Stimulated activated CD8-positive, alpha-beta memory T cell treated with anti-CD3 and anti-CD28 coated beads, Interleukin-7, amount 100 ng/mL, for 1 hour (primary cell): Measurements from ENCODE around the gene AIFM3.

Experiments
- DNase-seq, 2 donors: peaks; one replicate each; pipeline ENCODE4 v3.0.0-alpha.2; 2020; ENCODE audit warnings: low read depth in 2 of 2

Gene AIFM3

DNA sequence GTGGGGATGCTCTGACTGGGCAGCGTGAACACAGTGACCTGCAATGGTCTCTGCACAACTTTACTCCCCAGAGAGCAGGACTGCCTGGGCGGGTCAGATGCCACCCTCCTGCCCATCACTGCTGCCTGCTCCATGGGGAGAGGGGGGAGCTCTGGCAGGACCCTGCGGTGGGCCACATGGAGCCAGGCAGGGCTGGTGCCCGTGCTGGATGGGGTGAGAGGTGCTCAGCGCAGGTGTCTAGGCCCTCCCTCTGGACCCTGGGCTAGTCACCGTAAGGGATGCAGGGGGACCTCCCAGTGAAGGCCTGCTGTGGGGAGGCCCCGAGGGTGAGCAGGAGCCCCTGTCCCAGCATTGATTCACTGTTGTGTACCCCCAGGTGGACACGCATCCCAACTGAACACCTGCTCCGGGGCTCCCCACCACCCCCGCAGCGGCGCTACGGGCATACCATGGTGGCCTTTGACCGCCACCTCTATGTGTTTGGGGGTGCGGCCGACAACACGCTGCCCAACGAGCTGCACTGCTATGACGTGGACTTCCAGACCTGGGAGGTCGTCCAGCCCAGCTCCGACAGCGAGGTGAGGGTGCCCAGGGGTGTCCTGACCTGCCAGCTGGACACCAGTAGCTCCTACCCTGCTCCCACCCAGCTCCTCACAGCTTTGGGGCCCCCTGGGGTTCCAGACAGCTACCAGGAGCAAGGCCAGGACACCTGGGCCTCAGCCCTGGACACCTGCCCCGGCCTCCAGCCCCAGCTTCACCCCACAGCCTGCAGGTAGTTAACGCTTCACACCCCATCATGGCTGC lies 24.4 kb downstream of the AIFM3 start:
- DNase-seq = no peak

DNA sequence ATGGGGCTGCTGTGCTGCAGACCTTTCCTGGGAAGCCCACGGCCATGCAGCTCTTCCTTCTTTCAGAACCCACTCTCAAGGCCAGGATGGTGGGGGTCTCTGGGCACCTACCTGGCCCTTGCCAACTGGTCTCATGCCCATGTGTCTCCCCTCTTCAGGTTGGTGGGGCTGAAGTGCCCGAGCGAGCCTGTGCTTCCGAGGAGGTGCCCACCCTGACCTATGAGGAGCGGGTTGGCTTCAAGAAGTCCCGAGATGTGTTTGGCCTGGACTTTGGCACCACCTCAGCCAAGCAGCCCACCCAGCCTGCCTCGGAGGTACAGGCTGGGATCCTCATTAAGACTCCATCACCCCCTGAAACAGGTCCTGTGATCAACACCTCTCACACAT lies 25.0 kb downstream of the AIFM3 start:
- DNase-seq = no peak

GRCh38 chr22:20992456-20993303 lies 25.6 kb downstream of the AIFM3 start:
- DNase-seq = no peak

- DNase-seq = no peak
Observed at GRCh38 chr22:20993304-20994127, 26.5 kb downstream of the AIFM3 start.

- no peak for DNase-seq
Observed at GRCh38 chr22:20994128-20994901, 27.3 kb downstream of the AIFM3 start.

DNA sequence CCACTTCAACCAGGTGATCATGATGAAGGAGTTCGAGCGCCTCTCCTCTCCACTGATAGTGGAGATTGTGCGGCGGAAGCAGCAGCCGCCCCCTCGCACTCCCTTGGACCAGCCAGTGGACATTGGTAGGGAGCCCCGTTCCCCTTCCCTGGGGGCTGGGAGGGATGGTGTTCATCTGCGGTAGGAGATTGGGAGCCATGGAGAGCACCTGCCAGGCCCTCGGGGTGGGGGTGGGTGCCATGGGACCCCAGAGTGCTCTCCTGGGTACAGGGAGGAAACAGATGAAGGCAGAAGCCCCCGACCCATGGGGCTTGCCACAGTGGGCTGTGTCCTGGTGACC lies 27.8 kb downstream of the AIFM3 start:
- DNase-seq = no peak

DNA sequence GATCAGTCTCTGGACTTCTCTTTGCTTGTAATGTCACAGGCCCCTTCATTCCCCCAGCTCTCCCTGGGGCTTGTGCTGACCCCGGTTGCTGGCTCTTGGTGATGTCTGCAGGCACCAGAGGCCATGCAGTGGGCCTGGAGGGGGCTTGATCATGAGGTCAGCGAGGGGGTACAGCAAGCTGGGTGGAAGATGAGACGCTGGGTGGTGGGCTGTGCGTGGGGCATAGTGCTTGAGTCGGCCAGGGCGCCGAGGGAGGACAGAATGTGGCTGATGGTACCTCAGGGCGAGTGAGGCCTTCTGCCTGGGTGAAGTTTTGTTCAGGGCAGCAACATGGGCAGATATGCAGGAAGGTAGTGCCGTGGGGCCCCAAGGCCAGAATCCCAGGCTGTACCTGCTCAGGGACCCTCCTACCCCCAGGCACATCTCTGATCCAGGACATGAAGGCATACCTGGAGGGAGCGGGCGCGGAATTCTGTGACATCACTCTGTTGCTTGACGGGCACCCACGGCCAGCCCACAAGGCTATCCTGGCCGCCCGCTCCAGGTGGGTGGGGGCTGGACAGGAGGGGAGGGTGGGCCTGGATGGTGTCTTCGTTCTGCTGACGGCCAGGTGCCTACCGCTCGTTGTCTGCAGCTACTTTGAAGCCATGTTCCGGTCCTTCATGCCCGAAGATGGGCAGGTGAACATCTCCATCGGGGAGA lies 28.4 kb downstream of the AIFM3 start:
- DNase-seq = no peak

- no peak for DNase-seq
Observed at GRCh38 chr22:20996031-20996410, 29.0 kb downstream of the AIFM3 start.

GRCh38 chr22:20996598-20997535 lies 29.8 kb downstream of the AIFM3 start:
- DNase-seq = no peak

GRCh38 chr22:20997536-20998257 lies 30.6 kb downstream of the AIFM3 start:
- no peak for DNase-seq

DNA sequence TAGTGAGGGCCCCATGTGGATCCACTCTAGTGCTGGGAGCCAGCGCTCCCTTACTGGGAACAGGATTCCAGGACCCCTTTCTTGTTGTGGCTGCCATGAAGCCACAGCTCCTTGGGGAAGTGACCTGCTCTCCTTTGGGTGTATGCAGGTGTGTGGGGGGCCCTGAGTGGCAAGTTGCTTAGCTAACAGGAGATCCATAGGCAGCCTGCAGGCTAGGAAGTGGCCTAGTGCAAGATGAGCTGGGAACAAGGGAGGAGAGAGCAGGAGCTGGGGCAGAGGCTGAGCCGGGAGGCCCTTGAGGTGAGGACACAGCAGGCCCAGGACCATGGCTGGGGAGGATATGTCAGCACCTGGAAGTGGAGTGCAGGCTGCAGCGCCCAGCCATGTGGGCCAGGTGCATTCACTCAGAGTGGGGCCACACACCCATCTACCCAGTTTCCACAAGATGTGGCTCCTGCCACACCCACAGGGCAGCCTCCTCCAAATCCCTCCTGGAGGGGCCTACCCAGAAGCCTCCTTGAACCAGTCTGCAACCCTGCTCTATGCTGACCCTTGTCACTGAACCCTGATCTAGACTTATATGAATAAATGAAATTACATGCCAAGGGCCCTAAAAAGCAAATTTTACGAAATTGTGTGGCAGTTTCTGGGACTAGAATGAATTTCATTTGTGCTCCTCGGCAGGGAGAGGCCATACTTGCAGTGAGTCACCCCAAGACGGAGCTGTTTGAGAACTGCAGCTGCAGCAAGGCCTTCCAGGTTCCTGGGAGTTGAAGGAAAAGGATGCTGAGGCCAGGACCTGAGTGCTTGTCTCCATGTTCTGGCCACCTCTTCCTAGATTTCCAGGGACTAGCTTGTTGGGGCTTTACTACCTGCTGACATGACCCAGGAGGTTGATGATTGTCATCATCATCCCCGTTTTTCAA lies 31.6 kb downstream of the AIFM3 start:
- no peak for DNase-seq

DNA sequence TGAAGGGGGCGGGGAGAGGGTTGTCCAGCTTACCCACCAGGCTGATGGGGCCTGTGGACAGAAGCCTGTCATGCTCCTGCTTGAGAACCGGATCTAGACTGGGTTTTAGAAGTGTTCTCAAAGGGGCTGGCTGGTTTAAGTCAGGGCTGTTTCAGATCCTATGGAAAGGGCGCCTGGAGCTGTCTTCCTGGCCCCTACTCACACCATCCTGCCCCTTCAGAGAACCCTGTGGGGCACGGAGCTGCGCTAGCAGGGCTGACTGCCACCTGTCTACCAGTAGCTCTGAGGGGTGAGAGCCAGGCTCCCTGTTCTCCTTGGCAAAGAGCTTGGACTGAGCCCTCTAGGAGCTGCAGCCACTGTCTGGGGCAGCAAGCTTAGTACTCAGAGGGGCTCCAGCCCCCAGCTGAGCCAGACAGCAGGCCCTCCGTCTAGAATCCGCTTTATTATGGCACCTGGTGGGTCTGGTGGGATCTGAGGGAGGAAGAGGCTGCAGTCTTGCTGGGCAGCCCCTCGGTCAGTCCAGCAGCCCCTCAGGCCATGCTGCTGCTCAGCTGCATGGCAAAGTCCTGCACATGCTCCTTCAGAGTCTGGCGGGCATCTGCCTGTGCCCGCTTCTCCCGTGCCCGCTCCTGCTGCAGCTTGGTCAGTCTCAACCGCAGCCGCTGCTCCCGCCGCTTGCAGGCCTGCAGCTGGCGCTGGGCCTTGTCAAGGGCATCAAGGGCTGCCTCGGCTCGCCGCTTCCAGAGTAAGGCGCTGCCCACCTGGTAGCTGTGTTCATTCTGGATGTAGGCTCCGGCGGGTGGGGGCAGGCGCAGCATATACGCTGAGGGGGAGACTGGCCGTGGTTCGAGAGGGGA lies 32.5 kb downstream of the AIFM3 start:
- no peak for DNase-seq

- no peak for DNase-seq
Observed at GRCh38 chr22:21000207-21000986, 33.3 kb downstream of the AIFM3 start.

DNA sequence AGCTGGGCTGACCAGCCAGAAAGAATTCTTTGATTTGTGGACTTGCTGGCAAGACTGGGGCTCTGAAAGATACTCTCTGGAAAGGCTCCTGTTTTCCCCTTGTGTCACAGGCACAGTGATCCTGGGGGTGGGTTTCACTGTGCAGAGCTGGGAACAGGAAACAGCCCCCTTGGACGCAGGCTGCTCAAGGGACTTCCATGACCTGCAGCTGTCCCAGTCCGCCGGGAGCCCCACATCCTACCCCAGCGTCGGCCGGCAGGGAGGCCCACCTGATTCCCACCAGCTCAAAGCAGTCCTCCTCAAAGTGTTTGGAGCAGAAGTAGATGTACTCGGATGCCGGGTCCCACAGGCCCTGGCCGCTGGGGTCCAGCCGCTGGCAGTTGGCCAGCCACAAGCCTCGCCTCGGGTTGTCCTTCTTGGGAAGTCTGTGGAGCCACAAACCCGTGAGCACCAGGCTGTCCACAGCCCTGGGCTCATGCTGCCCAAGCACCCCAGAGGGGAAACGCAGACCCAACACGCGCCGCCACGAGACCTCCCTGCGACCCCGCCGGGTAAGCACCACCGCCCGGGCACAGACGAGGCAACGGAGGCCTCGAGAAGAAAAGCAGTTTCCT lies 34.0 kb downstream of the AIFM3 start:
- no peak for DNase-seq

DNA sequence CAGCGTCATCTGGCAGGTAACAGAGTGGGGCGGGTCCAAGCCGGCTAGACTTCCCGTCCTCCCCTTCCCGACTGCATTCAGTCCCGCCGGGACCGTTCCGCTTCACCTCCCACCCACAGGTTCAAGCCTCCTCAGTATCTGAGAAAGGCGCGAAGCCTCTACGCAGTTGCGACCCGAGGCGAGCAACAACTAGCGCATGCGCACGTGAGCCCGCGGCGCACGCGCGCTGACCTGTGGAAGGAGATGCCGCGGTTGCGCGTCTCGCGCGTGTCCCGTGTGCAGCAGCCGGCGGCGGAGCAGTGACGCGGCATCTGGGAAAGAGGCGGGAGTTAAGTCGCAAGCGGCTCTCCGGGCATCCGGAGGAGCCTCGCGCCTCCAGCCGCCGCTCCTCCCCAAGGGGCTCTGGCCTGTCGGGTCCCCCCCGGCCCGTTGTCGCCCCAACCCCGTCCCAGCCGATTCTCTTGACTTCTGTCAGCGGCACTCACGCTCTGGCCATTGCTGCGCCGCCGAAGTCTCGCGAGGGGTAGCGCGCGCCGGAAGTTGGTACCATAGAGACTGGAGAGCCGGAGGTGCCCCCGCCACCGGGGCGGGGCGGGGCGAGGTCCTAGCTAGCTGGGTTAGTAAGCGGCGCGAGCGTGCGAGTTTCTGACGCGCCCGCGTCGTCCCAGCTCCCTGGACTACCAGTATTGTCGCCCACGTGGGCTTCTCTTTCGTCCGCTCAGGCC lies 34.7 kb downstream of the AIFM3 start, which contains the start of gene THAP7:
Gene THAP7, minus strand, starts transcription at position 518 of the 725 bp plus-strand sequence. Its CDS starts 207 bp downstream, at position 311.
- peak; percentile 90 to 91 for DNase-seq
